Tibial artery (tissue), 4 donors: ENCODE measurements around the gene FGD5.

Experiments
- DNase-seq, 2 donors: peaks; one replicate each; pipeline ENCODE4 v3.0.0-alpha.2; 2019
- H3K27ac ChIP-seq, 2 donors: fragments of 200-600 bp; sonication (generic) in 1 of 2; 1 replicate in 1 of 2; 2 replicates in 1 of 2; pipeline ENCODE4 v1.5.1; 2018 to 2019; ENCODE audit warnings: mild to moderate bottlenecking in 1 of 2
- H3K27me3 ChIP-seq, 2 donors: fragments of 200-600 bp; sonication (generic) in 1 of 2; one replicate each; pipeline versions ENCODE4 v1.5.1 to v1.6.0; 2016 to 2019
- H3K36me3 ChIP-seq, 3 donors: fragments of 200-600 bp; sonication (generic) in 2 of 3; one replicate each; pipeline ENCODE4 v1.5.1; 2016 to 2019; ENCODE audit warnings: mild to moderate bottlenecking in 2 of 3
- H3K4me1 ChIP-seq, 4 donors: fragments of 200-600 bp; sonication (generic) in 2 of 4; 1 replicate in 3 of 4; 2 replicates in 1 of 4; pipeline ENCODE4 v1.5.1; 2016 to 2019
- H3K4me3 ChIP-seq, 2 donors: fragments of 200-600 bp; sonication (generic) in 1 of 2; 1 replicate in 1 of 2; 2 replicates in 1 of 2; pipeline ENCODE4 v1.5.1; 2018 to 2019; ENCODE audit warnings: mild to moderate bottlenecking in 2 of 2
- H3K9me3 ChIP-seq, 3 donors: fragments of 200-600 bp; sonication (generic) in 1 of 3; one replicate each; pipeline ENCODE4 v1.5.1; 2016 to 2019
- intact Hi-C: fragments of 100-400 bp; cut with DNase I; formaldehyde crosslinking; loops from one replicate; pipeline ENCODE4 v1.15.0; 2023; ENCODE audit warnings: low total_unique reads
- TF ChIP-seq, protein P1 (sequence below), 2 experiments: fragments of 200-600 bp in 1 of 2; fragments of 450-650 bp in 1 of 2; IDR thresholded peaks; one replicate each; pipeline ENCODE4 v1.5.1; 2017 to 2019; ENCODE audit warnings: antibody characterized with exemption in 2 of 2, mild to moderate bottlenecking in 1 of 2, moderate library complexity in 1 of 2

FGD5 gene

DNA sequence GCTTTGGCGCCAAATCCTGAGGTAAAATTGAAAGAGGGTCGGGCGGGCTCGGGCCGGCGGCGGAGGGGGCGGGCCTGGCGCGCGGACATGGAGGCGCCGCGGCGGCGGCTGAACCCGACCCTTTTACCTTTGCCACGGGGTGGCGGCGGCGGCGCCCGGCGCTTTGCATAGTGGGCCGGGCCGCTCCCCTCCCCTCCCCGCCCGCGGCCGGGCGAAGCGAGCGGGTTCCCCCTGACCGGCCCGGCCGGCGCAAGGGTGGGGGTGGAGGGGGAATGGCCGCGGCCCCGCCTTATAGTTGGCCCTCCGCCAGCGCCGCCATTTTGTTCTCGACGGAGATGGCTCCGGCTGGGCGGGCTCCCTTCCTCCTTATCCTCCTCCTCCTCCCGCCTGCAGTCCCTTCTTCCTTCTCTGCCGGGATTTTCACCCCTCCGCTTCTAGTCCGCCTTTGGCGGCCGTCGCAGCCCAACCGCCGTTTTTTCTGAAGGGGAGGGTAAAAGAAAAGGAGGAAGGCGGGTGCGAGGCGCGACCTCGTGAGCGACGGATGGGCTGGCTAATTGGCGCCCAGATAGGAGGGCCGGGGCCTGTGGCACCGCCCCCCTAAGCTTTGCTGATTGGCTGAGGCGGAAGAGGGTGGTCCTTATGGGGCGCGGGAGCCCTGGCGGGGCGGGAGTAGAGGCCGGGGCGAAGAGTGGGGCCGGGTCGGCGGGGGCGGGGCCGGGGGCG is 129.3 kb downstream of the FGD5 start:
- Histone ChIP-seq H3K4me1 (peaks cover 0 to 50% (median 16%) of the 10 kb centered on the region in 4 donors), H3K36me3 (peaks cover 22 to 28% (median 27%) of the 10 kb centered on the region in 3 donors), H3K9me3 (no peaks in the 10 kb centered on the region), H3K27ac (peak overlapping the region; percentile 93 to 94), H3K27me3 (no peaks in the 10 kb centered on the region), H3K4me3 (peak overlapping the region; percentile 77 to 94)
- intact Hi-C loops = loop anchor here (10.0 kb wide), 1 partner anchor 823 kb away; the partner anchor contains the start of genes CHCHD4 and TMEM43
- peak; percentile 96 to 98 for DNase-seq
- TF ChIP-seq, protein P1, sequence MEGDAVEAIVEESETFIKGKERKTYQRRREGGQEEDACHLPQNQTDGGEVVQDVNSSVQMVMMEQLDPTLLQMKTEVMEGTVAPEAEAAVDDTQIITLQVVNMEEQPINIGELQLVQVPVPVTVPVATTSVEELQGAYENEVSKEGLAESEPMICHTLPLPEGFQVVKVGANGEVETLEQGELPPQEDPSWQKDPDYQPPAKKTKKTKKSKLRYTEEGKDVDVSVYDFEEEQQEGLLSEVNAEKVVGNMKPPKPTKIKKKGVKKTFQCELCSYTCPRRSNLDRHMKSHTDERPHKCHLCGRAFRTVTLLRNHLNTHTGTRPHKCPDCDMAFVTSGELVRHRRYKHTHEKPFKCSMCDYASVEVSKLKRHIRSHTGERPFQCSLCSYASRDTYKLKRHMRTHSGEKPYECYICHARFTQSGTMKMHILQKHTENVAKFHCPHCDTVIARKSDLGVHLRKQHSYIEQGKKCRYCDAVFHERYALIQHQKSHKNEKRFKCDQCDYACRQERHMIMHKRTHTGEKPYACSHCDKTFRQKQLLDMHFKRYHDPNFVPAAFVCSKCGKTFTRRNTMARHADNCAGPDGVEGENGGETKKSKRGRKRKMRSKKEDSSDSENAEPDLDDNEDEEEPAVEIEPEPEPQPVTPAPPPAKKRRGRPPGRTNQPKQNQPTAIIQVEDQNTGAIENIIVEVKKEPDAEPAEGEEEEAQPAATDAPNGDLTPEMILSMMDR (IDR thresholded peaks at IDR 0.05) = no peak

DNA sequence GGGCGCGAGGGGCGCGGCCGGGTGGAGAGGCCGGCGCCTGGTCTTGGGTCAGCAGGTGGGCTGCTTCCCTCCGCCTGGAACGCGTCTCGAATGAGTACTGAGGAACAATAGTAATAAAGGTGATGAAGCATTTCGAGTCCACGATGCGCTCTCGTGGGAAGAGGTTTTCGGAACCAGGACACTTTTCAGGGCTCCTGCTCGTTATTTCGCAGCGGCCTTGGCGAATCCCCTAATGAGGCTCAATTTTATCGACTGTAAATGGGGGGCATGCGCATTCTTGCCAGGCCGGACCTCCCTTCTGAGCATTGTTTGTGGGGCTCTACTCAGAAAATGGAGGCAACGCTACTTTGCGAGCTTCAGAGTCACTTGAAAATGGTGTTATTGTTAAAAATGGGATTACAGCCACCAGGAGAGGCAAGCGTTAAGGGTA is 129.9 kb downstream of the FGD5 start:
- no peak for DNase-seq
- peak overlapping the region; percentile 93 to 94 for H3K27ac ChIP-seq

DNA sequence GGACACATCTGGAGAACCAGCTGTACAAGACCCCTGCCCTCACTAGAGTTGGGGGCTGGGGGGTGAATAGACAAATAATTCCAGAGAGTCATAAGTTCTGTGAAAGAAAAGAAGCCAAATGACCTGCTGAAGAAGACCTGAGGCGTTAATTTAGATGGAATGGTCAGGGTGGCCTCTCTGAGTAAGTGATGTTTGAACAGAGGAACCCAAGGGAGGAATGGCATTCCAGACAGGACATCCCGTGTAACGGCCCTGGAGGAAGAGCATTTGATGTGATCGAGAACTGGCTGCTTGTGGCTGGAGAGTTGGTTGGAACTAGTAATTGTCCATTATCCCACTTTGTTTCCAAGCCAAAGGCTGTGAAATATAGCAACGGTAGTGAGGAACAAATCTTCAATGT is 130.4 kb downstream of the FGD5 start:
- H3K27ac ChIP-seq = peak overlapping the region; percentile 93 to 94

More for the DNA sequence above, 129.9 kb downstream of the FGD5 start:
- Histone ChIP-seq H3K4me3 (peak overlapping the region; percentile 77 to 94), H3K36me3 (peaks cover 17 to 22% (median 21%) of the 10 kb centered on the region in 3 donors), H3K9me3 (no peaks in the 10 kb centered on the region), H3K4me1 (peaks cover 0 to 44% (median 16%) of the 10 kb centered on the region in 4 donors), H3K27me3 (no peaks in the 10 kb centered on the region)
- intact Hi-C loops = loop anchor here (10.0 kb wide), 1 partner anchor 824 kb away; the partner anchor contains the start of genes CHCHD4 and TMEM43
- TF ChIP-seq, protein P1 (IDR thresholded peaks at IDR 0.05) = no peak

DNA sequence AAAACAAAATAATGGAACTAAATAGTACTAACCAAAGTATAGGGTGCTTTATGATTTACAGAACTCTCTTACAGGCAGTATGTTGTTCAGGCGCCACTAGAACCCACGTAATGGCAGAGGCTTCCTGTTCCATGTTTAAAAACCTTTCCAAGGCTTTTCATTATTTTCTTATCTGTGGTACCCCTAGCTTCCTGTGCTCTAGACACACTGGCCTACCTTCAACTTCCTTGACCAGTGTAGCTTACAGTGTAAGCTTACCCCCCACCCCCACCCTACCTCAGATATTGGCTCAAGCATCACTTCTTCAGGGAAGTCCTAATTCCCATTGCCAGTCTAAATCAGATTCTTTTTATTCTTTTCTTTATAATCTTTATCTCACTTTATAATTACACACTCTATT is 131.5 kb downstream of the FGD5 start:
- TF ChIP-seq, protein P1 (IDR thresholded peaks at IDR 0.05) = no peak
- intact Hi-C loops = no loop called here
- H3K27ac ChIP-seq = no peak overlapping the region
- peaks cover 4 to 6% (median 5%) of the 10 kb centered on the region in 3 donors for H3K36me3 ChIP-seq
- no peak overlapping the region for H3K4me3 ChIP-seq
- H3K4me1 ChIP-seq = peaks cover 0 to 28% (median 16%) of the 10 kb centered on the region in 4 donors
- DNase-seq = no peak
- H3K27me3 ChIP-seq = no peaks in the 10 kb centered on the region
- H3K9me3 ChIP-seq = no peaks in the 10 kb centered on the region

More for the DNA sequence above, 130.4 kb downstream of the FGD5 start:
- H3K27me3 ChIP-seq = no peaks in the 10 kb centered on the region
- H3K4me3 ChIP-seq = peak overlapping the region; percentile 77 to 94
- no peaks in the 10 kb centered on the region for H3K9me3 ChIP-seq
- DNase-seq = no peak
- intact Hi-C loops = loop anchor here (10.0 kb wide), 1 partner anchor 824 kb away; the partner anchor contains the start of genes CHCHD4 and TMEM43
- peaks cover 0 to 39% (median 16%) of the 10 kb centered on the region in 4 donors for H3K4me1 ChIP-seq
- H3K36me3 ChIP-seq = peaks cover 15 to 17% (median 16%) of the 10 kb centered on the region in 3 donors
- TF ChIP-seq, protein P1 (IDR thresholded peaks at IDR 0.05) = no peak

DNA sequence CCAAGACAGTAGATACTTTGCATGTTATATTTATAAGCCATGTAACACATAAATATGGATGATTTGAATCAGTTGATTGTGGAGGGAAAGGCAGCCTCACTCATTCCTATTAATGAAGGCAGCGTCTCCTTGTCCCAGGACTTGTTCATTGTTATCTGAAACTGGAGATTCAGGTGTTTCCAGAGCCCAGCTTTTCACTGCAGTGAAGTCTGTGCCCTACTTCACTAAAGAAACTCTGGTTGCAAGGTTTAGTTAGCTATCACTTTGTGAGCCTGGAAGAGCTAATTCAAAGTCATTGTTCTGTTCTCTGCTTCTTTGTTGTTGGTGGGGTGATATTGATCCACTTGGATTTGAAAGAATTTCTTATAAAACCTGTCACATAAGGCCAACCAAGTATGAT is 138.4 kb downstream of the FGD5 start:
- Histone ChIP-seq H3K4me3 (no peak overlapping the region), H3K4me1 (peaks cover 0 to 35% (median 9%) of the 10 kb centered on the region in 4 donors), H3K27me3 (no peaks in the 10 kb centered on the region), H3K9me3 (no peaks in the 10 kb centered on the region), H3K36me3 (no peaks in the 10 kb centered on the region), H3K27ac (no peak overlapping the region)
- no peak for DNase-seq
- intact Hi-C loops = no loop called here
- TF ChIP-seq, protein P1 (IDR thresholded peaks at IDR 0.05) = no peak
